DOHH2 (cell line): ENCODE data around the gene MAGI1.

ENCODE experiments used
- EZH2phosphoT487 ChIP-seq: fragments of 200-600 bp; sonication (generic); IDR thresholded peaks from 2 replicates; pipeline ENCODE4 v1.6.1; 2017; ENCODE audit warnings: borderline replicate concordance, mild to moderate bottlenecking, antibody characterized with exemption, low read length, moderate library complexity, mixed read lengths
- TF ChIP-seq, protein P1 (sequence below): fragments of 200-600 bp; sonication (generic); IDR thresholded peaks from one replicate; pipeline ENCODE4 v1.5.1; 2014; ENCODE audit warnings: antibody characterized with exemption, mild to moderate bottlenecking, low read depth, low read length; ENCODE audit not compliant: poor library complexity, severe bottlenecking

DNA sequence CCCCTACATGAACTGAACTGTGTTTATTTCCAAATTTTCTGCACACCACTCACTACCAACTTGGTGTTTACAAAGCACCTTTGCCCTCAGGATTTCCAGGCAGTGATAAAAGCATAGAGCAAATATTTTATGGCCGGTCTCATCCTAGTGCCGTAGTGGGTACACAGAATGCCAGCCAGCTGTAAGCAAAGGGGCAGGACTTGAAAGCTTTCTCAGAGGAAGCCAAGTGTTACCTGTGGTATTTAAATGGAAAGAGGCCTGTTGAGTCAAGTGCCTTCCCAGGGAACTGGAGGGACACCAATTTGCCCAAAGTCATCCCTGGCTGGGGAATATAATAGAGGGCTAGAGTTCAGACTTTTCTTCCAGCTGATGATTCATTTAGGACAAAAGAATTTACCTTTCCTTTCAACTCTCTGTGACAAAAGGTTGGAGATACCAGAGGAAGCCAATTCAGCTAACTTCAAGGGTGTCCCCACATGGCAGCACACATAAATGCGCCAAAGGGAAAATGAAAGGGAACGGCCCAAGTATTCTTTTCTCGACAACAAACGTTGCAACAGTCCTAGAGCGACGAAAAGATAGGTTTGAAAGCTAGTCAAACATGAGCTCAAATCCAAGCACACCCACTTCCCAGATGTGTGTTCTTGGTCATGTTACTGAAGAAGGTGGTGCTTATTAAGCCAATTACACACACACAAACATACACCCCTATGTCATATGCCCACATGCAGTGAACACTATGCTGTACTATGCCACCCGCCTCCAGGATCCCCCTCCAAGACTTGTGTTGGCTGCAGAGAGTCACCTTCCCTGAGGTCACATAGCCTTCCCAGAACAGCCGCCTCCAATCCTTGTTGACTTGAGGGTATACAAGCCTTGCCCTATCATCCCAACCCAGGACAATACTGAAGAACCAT lies 27.7 kb downstream of the MAGI1 start:
- TF ChIP-seq, protein P1, sequence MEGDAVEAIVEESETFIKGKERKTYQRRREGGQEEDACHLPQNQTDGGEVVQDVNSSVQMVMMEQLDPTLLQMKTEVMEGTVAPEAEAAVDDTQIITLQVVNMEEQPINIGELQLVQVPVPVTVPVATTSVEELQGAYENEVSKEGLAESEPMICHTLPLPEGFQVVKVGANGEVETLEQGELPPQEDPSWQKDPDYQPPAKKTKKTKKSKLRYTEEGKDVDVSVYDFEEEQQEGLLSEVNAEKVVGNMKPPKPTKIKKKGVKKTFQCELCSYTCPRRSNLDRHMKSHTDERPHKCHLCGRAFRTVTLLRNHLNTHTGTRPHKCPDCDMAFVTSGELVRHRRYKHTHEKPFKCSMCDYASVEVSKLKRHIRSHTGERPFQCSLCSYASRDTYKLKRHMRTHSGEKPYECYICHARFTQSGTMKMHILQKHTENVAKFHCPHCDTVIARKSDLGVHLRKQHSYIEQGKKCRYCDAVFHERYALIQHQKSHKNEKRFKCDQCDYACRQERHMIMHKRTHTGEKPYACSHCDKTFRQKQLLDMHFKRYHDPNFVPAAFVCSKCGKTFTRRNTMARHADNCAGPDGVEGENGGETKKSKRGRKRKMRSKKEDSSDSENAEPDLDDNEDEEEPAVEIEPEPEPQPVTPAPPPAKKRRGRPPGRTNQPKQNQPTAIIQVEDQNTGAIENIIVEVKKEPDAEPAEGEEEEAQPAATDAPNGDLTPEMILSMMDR: no peak
- no peak for TF ChIP-seq EZH2phosphoT487
